A549 (cell line): ENCODE results near the gene HLCS. TPM values are rescaled to one million over a fixed set of nuclear protein-coding genes. Genes with fewer than 3 reads are reported as not detected.

Experiments used
- ATAC-seq, 2 experiments: fragments of 200-7000 bp in 1 of 2; fragments of >200 bp in 1 of 2; cut with Nextera tagmentation in 1 of 2; cut with Tn5 transposase in 1 of 2; 3 replicates each; pipeline versions ENCODE4 v1.8.0 to v1.9.1; 2018 to 2020; ENCODE audit warnings: mild to moderate bottlenecking in 1 of 2, moderate library complexity in 1 of 2
- CTCF ChIA-PET: fragments of 300-600 bp; sonication (Branson Sonifier 250); formaldehyde crosslinking; extraction: SDS; loops from one replicate; lab custom pipeline; 2021; ENCODE audit warnings: antibody characterized with exemption, inconsistent platforms; lab: Yijun Ruan, JAX
- POLR2A ChIA-PET: fragments of 350-600 bp; formaldehyde crosslinking; extraction: SDS; loops from one replicate; lab custom pipeline; 2021; ENCODE audit warnings: antibody characterized with exemption, inconsistent platforms; lab: Yijun Ruan, JAX
- DNase-seq, 2 experiments: peaks; one replicate each; pipeline versions ENCODE4 v3.0.0 to v3.0.0-alpha.2; 2011 to 2016; ENCODE audit warnings: low read depth in 1 of 2, low spot score in 1 of 2
- FAIRE-seq: peaks from 2 replicates; lab custom pipeline; 2011; peaks lifted over from hg19 to GRCh38; lab: Jason Lieb, UNC
- H3K27ac ChIP-seq, 2 experiments: fragments of >200 bp; sonication (Bioruptor Twin); formaldehyde crosslinking; 3 replicates each; pipeline ENCODE4 v1.5.1; 2016 to 2017
- H3K4me1 ChIP-seq: fragments of >200 bp; sonication (Bioruptor Twin); formaldehyde crosslinking; 3 replicates; pipeline ENCODE4 v1.6.1; 2016
- H3K4me2 ChIP-seq: fragments of >200 bp; sonication (Bioruptor Twin); formaldehyde crosslinking; 3 replicates; pipeline ENCODE4 v1.6.1; 2016
- H3K4me3 ChIP-seq: fragments of >200 bp; sonication (Bioruptor Twin); formaldehyde crosslinking; 3 replicates; pipeline ENCODE4 v1.5.1; 2016
- H3K9me3 ChIP-seq: fragments of >200 bp; sonication (Bioruptor Twin); formaldehyde crosslinking; 3 replicates; pipeline ENCODE4 v1.6.1; 2016
- BHLHE40 ChIP-seq: IDR thresholded peaks from 2 replicates; pipeline ENCODE4 v1.6.1; 2012; ENCODE audit warnings: low read depth, low read length, inconsistent platforms
- CBX2 ChIP-seq: fragments of 200-600 bp; sonication (generic); IDR thresholded peaks from 2 replicates; pipeline ENCODE4 v1.6.1; 2016; ENCODE audit warnings: low read depth, mild to moderate bottlenecking, borderline replicate concordance
- CEBPB ChIP-seq, 2 experiments: fragments of >200 bp in 1 of 2; sonication (Bioruptor Twin) in 1 of 2; formaldehyde crosslinking in 1 of 2; IDR thresholded peaks; 2 replicates each; pipeline ENCODE4 v1.6.1; 2012 to 2016
- EHF ChIP-seq: fragments of 250-450 bp; sonication (Bioruptor Pico); IDR thresholded peaks from 2 replicates; pipeline ENCODE4 v1.5.0; 2020; ENCODE audit warnings: mild to moderate bottlenecking
- EHMT2 ChIP-seq: fragments of 200-600 bp; sonication (generic); IDR thresholded peaks from 2 replicates; pipeline ENCODE4 v1.6.1; 2016; ENCODE audit warnings: antibody characterized with exemption, low read depth, mild to moderate bottlenecking, moderate library complexity
- FOSB ChIP-seq: fragments of 250-450 bp; sonication (Bioruptor Pico); IDR thresholded peaks from 2 replicates; pipeline ENCODE4 v1.5.0; 2020; ENCODE audit warnings: mild to moderate bottlenecking, moderate library complexity
- FOSL2 ChIP-seq, 2 experiments: fragments of 450-650 bp in 1 of 2; fragments of >200 bp in 1 of 2; sonication (Bioruptor Twin) in 1 of 2; formaldehyde crosslinking; IDR thresholded peaks; 2 replicates each; pipeline versions ENCODE4 v1.5.0 to v1.6.1; 2016 to 2020; ENCODE audit warnings: mild to moderate bottlenecking in 1 of 2, moderate library complexity in 1 of 2
- FOXS1 ChIP-seq: fragments of 250-450 bp; sonication (Bioruptor Pico); IDR thresholded peaks from 2 replicates; pipeline ENCODE4 v1.5.0; 2020; ENCODE audit warnings: mild to moderate bottlenecking, moderate library complexity
- GATA3 ChIP-seq: IDR thresholded peaks from 2 replicates; pipeline ENCODE4 v1.6.1; 2012; ENCODE audit warnings: borderline replicate concordance
- HDAC2 ChIP-seq: fragments of 200-600 bp; sonication (generic); IDR thresholded peaks from 2 replicates; pipeline ENCODE4 v1.6.1; 2016
- HOXB13 ChIP-seq: fragments of 250-450 bp; sonication (Bioruptor Pico); IDR thresholded peaks from 2 replicates; pipeline ENCODE4 v1.5.0; 2020; ENCODE audit warnings: low read depth, mild to moderate bottlenecking, moderate library complexity
- JUNB ChIP-seq: fragments of >200 bp; sonication (Bioruptor Twin); formaldehyde crosslinking; IDR thresholded peaks from 2 replicates; pipeline ENCODE4 v1.6.1; 2016
- KDM1A ChIP-seq: fragments of 200-600 bp; sonication (generic); IDR thresholded peaks from 2 replicates; pipeline ENCODE4 v1.6.1; 2016; ENCODE audit warnings: low read depth, mild to moderate bottlenecking
- MAX ChIP-seq: IDR thresholded peaks from 2 replicates; pipeline ENCODE4 v1.6.1; 2012
- MYC ChIP-seq: IDR thresholded peaks from 2 replicates; pipeline ENCODE4 v1.6.1; 2012; ENCODE audit warnings: mild to moderate bottlenecking, inconsistent platforms, low read length, improper control_type of control experiment, borderline replicate concordance
- NFE2L2 ChIP-seq: fragments of 150-350 bp; conservative IDR thresholded peaks from 2 replicates; pipeline ENCODE4 v1.6.1; 2014; ENCODE audit warnings: low read length
- RAD21 ChIP-seq, 2 experiments: fragments of >200 bp in 1 of 2; sonication (Bioruptor Twin) in 1 of 2; formaldehyde crosslinking in 1 of 2; IDR thresholded peaks in 1 of 2; conservative IDR thresholded peaks in 1 of 2; 2 replicates in 1 of 2; 3 replicates in 1 of 2; pipeline ENCODE4 v1.6.1; 2012 to 2018; ENCODE audit warnings: inconsistent platforms in 1 of 2
- RCOR1 ChIP-seq: fragments of 150-350 bp; IDR thresholded peaks from 2 replicates; pipeline ENCODE4 v1.6.1; 2014; ENCODE audit warnings: antibody characterized with exemption, low read length, low read depth
- SMC3 ChIP-seq: fragments of >200 bp; sonication (Bioruptor Twin); formaldehyde crosslinking; IDR thresholded peaks from 3 replicates; pipeline ENCODE4 v1.6.1; 2018; ENCODE audit warnings: inconsistent platforms
- TFCP2L1 ChIP-seq: fragments of 250-450 bp; sonication (Bioruptor Pico); IDR thresholded peaks from 2 replicates; pipeline ENCODE4 v1.5.0; 2021; ENCODE audit warnings: mild to moderate bottlenecking
- ZFP36 ChIP-seq: fragments of 450-650 bp; IDR thresholded peaks from 2 replicates; pipeline ENCODE4 v1.6.1; 2014; ENCODE audit warnings: borderline replicate concordance; ENCODE audit not compliant: partially characterized antibody
- ZNF302 ChIP-seq: fragments of 250-450 bp; sonication (Bioruptor Pico); IDR thresholded peaks from 2 replicates; pipeline ENCODE4 v1.9.0; 2021; ENCODE audit warnings: inconsistent platforms, mild to moderate bottlenecking, moderate library complexity
- WGBS: methylation state at CpG from one replicate; pipeline ENCODE4 v1.1.6; 2017; ENCODE audit errors: missing lambda C conversion rate; 5-methylcytosine and 5-hydroxymethylcytosine counted together
- polyA plus RNA-seq, 4 experiments: library from polyadenylated mRNA; depleted of rRNA in 3 of 4; stranded (reverse); fragments of >200 nt; fragmentation: RNase III in 1 of 4; extraction: RNeasy Plus Mini Kit Qiagen cat#74134 plus additional on column Dnase treatment in 1 of 4; gene quantifications; 2 replicates in 3 of 4; 3 replicates in 1 of 4; pipeline ENCODE4 v1.2.3, GENCODE V29; 2011 to 2017
- TF ChIP-seq, protein P1 (sequence below): fragments of >200 bp; sonication (Bioruptor Twin); formaldehyde crosslinking; IDR thresholded peaks from 3 replicates; pipeline ENCODE4 v1.6.1; 2016
- TF ChIP-seq, protein P2 (sequence below): IDR thresholded peaks from 2 replicates; pipeline ENCODE4 v1.6.1; 2012; ENCODE audit warnings: low read depth, borderline replicate concordance
- TF ChIP-seq, protein P3 (sequence below): fragments of >200 bp; sonication (Bioruptor Twin); formaldehyde crosslinking; IDR thresholded peaks from 3 replicates; pipeline ENCODE4 v1.5.1; 2016
- TF ChIP-seq, protein P4 (sequence below): fragments of 250-450 bp; sonication (Bioruptor Pico); IDR thresholded peaks from 2 replicates; pipeline ENCODE4 v1.5.0; 2020; ENCODE audit warnings: low read depth, mild to moderate bottlenecking, moderate library complexity
- TF ChIP-seq, protein P5 (sequence below): fragments of 150-350 bp; IDR thresholded peaks from 2 replicates; pipeline ENCODE4 v1.6.1; 2014; ENCODE audit warnings: low read depth, mild to moderate bottlenecking, low read length

The HLCS gene
- polyA plus RNA-seq, 2 of the 4 experiments (the other 2 are of a cell fraction): 8.4 to 24.3 TPM

GRCh38 chr21:36913247-36914169, 53.0 kb downstream of the HLCS start:
- DNase-seq (no peak), ATAC-seq (no peak), FAIRE-seq (no peak)
- ChIA-PET POLR2A (no interaction called here), CTCF (interaction anchor here (0.8 to 4.6 kb wide), 6 partner anchors 9 to 283 kb away, joined by 3 to 22 read pairs (median 3); partner anchors contain the start of gene SIM2)
- H3K4me3 ChIP-seq: no peak overlapping the region
- H3K4me1 ChIP-seq: peaks cover 58% of the 10 kb centered on the region
- 98% methylated on average over 8 of the region's 8 CpGs for WGBS
- no peak overlapping the region for H3K4me2 ChIP-seq
- H3K9me3 ChIP-seq: no peaks in the 10 kb centered on the region
- peak overlapping the region; percentile 93 to 95 for H3K27ac ChIP-seq
- no peak for TF ChIP-seq EHMT2
- no peak for TF ChIP-seq TFCP2L1
- no peak for TF ChIP-seq FOSL2 (IDR thresholded peaks at IDR 0.05)
- no peak for TF ChIP-seq FOSL2 (CRISPR knock-in tag; IDR thresholded peaks at IDR 0.05)
- no peak for TF ChIP-seq RAD21 (conservative IDR thresholded peaks at IDR 0.05 in 1 of 2, IDR thresholded peaks at IDR 0.05 in 1 of 2)
- TF ChIP-seq SMC3: no peak
- TF ChIP-seq, protein P1, sequence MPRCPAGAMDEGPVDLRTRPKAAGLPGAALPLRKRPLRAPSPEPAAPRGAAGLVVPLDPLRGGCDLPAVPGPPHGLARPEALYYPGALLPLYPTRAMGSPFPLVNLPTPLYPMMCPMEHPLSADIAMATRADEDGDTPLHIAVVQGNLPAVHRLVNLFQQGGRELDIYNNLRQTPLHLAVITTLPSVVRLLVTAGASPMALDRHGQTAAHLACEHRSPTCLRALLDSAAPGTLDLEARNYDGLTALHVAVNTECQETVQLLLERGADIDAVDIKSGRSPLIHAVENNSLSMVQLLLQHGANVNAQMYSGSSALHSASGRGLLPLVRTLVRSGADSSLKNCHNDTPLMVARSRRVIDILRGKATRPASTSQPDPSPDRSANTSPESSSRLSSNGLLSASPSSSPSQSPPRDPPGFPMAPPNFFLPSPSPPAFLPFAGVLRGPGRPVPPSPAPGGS: no peak
- TF ChIP-seq ZFP36: no peak
- TF ChIP-seq RCOR1: no peak
- no peak for TF ChIP-seq CBX2
- TF ChIP-seq EHF (CRISPR knock-in tag): no peak
- no peak for TF ChIP-seq JUNB
- no peak for TF ChIP-seq HOXB13 (CRISPR knock-in tag)
- no peak for TF ChIP-seq HDAC2
- no peak for TF ChIP-seq GATA3
- TF ChIP-seq ZNF302 (CRISPR knock-in tag): no peak
- no peak for TF ChIP-seq KDM1A
- no peak for TF ChIP-seq FOSB (CRISPR knock-in tag)
- no peak for TF ChIP-seq MYC

DNA sequence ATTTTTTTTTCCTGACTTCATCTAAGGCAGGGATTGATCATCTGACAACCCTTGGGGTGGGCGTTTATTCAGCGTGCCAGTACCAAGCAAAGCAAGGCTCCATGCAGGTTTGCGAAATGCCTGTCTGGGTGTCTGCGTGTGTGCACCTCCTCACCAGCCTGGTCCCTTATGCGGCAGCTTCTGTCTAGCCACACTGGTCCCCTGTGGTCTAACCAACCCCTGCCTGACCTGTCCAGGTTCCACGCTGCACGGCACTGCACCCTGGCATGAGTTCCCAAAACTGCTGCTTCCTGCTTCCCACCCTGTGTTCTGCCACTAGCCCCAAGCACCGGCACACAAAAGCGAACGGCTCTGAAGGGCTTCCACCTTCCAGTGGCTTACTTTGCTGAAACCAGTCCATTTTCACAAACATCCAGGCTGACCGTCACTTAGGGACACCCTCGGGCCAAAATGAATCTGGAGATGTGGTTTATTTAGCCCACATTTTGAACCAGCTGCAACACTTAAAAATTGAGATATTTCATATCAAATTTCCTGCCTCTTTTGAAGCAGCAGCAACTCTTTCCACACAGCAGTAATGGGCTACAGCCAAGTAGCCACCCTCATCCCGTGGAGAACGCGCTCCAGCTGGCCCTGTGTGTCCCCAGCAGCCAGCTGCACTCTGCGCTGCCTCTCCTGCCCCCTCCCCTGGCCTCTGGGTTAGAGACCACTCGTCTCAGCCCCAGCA, 55.7 kb downstream of the HLCS start:
- DNase-seq: peak; percentile 12 to 86
- Histone ChIP-seq H3K27ac (peak overlapping the region; percentile 93 to 95), H3K9me3 (0 out of 3 replicates have a peak, but pooled peaks cover 4% of the 10 kb centered on the region), H3K4me1 (peaks cover 43% of the 10 kb centered on the region), H3K4me3 (no peak overlapping the region), H3K4me2 (peak overlapping the region; percentile 62)
- CTCF ChIA-PET: interaction anchor here (1.0 kb wide), 1 partner anchor 210 kb away, joined by 3 read pairs; no protein-coding TSS in a partner anchor
- FAIRE-seq: no peak
- 37% methylated on average over 15 of the region's 17 CpGs for WGBS
- peak; percentile 76 to 77 for ATAC-seq
- POLR2A ChIA-PET: no interaction called here
- TF ChIP-seq, protein P2, sequence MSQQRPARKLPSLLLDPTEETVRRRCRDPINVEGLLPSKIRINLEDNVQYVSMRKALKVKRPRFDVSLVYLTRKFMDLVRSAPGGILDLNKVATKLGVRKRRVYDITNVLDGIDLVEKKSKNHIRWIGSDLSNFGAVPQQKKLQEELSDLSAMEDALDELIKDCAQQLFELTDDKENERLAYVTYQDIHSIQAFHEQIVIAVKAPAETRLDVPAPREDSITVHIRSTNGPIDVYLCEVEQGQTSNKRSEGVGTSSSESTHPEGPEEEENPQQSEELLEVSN: no peak
- TF ChIP-seq GATA3: peak; percentile 38
- peak; percentile 63; the same call in 1 of the 2 replicates for TF ChIP-seq MAX
- TF ChIP-seq, protein P3, sequence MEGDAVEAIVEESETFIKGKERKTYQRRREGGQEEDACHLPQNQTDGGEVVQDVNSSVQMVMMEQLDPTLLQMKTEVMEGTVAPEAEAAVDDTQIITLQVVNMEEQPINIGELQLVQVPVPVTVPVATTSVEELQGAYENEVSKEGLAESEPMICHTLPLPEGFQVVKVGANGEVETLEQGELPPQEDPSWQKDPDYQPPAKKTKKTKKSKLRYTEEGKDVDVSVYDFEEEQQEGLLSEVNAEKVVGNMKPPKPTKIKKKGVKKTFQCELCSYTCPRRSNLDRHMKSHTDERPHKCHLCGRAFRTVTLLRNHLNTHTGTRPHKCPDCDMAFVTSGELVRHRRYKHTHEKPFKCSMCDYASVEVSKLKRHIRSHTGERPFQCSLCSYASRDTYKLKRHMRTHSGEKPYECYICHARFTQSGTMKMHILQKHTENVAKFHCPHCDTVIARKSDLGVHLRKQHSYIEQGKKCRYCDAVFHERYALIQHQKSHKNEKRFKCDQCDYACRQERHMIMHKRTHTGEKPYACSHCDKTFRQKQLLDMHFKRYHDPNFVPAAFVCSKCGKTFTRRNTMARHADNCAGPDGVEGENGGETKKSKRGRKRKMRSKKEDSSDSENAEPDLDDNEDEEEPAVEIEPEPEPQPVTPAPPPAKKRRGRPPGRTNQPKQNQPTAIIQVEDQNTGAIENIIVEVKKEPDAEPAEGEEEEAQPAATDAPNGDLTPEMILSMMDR: no peak
- TF ChIP-seq CEBPB (IDR thresholded peaks at IDR 0.05): peak in 1 of 2 experiments; percentile 59; a peak in 1 of 4 replicates
- no peak for TF ChIP-seq TFCP2L1
- TF ChIP-seq, protein P4, sequence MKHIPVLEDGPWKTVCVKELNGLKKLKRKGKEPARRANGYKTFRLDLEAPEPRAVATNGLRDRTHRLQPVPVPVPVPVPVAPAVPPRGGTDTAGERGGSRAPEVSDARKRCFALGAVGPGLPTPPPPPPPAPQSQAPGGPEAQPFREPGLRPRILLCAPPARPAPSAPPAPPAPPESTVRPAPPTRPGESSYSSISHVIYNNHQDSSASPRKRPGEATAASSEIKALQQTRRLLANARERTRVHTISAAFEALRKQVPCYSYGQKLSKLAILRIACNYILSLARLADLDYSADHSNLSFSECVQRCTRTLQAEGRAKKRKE (CRISPR knock-in tag): peak; percentile 8; the same call in 1 of the 2 replicates
- TF ChIP-seq FOXS1 (CRISPR knock-in tag): no peak
- no peak for TF ChIP-seq FOSL2 (IDR thresholded peaks at IDR 0.05)
- TF ChIP-seq FOSL2 (CRISPR knock-in tag; IDR thresholded peaks at IDR 0.05): peak; percentile 6; the same call in 1 of the 2 replicates
- TF ChIP-seq, protein P5, sequence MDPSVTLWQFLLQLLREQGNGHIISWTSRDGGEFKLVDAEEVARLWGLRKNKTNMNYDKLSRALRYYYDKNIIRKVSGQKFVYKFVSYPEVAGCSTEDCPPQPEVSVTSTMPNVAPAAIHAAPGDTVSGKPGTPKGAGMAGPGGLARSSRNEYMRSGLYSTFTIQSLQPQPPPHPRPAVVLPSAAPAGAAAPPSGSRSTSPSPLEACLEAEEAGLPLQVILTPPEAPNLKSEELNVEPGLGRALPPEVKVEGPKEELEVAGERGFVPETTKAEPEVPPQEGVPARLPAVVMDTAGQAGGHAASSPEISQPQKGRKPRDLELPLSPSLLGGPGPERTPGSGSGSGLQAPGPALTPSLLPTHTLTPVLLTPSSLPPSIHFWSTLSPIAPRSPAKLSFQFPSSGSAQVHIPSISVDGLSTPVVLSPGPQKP: no peak
- TF ChIP-seq BHLHE40: no peak
- TF ChIP-seq NFE2L2: 0 out of 2 replicates have a peak, but pooled peaks have one; percentile 16
- TF ChIP-seq, protein P1: no peak
